SHP77 (cell line): ENCODE results near the gene NLGN1.
"Not testable (repeated sequence)": the region's sequence is repeated elsewhere in the genome, so short reads cannot be mapped to it uniquely, and the experiment has no call there.

ENCODE experiments used
- DNase-seq, 2 experiments: peaks; one replicate each; lab custom pipeline; 2025; lab: John Stamatoyannopoulos, UW

Gene NLGN1

DNA sequence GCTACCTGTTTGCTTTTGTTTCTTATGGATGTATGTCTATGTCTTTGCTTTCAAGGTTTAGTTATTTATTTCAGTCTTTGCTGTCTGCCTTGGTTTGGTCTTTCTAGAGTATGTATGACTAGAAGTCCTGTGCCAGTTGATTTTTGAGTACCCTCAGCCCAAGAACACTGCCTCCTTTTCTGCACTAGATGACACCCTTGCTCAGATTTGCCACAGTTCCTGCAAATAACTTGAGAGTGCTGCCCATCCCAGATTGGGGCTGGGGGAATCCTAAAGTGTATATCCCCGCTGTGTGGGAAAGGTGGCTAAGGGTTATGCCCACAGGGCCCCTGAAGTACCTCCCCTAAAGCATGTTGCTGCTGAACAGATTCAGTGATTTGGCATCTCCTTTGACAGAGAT, 32.0 kb downstream of the NLGN1 start:
- no peak for DNase-seq

- no peak for DNase-seq
Observed at GRCh38 chr3:173430576-173430975, 33.0 kb downstream of the NLGN1 start.

DNA sequence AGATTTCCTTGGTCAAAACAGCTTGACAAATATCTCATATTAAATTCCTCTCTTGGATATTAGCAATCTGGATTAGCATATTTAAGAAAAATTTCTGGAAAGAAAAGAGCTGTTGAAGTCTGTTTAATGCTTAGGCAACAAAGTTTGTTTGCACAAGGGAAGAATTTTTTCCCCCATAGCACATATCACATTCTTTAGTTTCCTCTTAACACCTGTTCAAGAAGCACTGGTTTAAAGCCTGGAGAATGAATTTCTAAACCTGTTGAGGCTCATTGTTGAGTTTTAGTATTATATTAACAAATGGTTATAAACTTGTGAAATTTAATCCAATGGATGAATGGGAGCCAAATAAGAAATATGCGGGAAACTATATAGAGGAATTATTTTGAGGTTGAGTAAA, 41.5 kb downstream of the NLGN1 start:
- DNase-seq, result no peak

- DNase-seq, result no peak
Observed at GRCh38 chr3:173440514-173440913, 43.0 kb downstream of the NLGN1 start.

GRCh38 chr3:173451561-173451960, 54.0 kb downstream of the NLGN1 start:
- DNase-seq, result not testable (repeated sequence)

DNA sequence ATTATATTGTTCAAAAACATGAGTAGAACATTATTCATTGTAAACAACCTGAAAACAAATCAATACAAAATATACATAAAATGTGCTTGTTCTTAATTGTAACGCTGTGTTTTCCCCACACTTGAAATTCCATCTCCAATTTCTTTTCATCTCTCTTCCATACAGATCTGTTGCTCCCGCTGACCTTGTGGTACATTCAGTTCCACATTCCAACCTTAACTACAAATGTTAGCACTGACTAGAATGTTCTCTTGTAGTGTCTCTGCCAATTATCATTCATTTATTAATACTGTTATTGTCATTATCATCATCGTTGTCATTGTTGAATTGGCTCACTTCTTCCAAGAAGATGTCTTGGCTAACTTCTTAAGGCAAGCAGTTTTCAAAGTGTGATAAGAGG, 65.7 kb downstream of the NLGN1 start:
- DNase-seq, result no peak

GRCh38 chr3:173465112-173465511, 67.6 kb downstream of the NLGN1 start:
- DNase-seq, result no peak

DNA sequence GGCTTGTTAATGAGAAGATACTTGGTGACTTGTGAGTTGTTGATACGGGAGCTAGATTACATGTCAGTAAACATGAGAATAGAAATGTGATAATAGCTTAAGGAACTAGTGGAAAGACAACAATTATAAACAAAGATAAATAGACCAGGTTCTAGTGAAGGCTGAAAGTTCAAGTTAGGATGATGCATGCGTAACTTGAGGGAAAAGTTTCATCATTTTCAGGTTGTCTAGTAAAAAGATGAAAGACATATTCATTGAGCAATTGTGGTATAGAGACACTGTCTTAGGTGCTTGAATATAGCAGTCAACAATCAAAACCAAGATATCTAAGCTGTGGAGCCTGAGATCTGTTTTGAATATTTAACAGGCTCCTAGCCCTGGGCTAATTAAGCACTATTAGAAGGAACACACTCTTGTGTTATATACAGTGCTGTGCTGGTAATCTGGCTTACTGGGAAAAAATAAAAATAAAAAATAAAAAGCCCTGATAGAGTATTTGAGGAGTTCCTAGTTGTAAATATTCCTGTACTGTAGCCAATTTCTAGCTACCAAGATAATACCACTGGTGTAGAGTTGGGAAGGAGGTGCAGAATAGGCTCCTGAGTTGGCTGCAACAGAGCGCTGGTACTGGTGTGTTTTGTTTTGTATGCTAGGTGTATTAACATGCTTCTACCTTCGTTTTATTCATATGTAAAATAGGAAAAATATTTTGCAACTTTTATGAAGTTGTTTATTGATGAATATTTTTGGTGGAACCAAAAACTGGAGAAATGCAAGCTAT, 68.5 kb downstream of the NLGN1 start:
- no peak for DNase-seq

DNA sequence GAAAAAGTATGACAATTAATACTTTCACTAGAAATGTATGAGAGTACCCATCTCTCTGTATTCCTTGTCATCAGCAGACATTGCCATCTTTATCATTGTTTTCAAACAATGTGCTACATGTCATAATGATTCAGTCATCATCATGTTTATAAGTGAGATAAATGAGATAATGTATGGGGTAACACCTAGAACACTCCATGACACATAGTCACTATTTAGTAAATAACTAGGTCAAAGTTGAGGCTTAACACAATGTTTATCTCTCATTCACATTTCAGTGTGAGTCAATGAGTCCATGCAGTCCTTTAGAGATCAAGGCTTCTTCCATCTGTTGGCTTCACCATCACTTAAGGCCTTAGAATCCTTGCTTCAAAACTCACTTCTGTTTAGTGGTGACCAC, 70.0 kb downstream of the NLGN1 start:
- no peak for DNase-seq

GRCh38 chr3:173473237-173473636, 75.7 kb downstream of the NLGN1 start:
- DNase-seq, result no peak

- DNase-seq, result no peak
Observed at GRCh38 chr3:173479301-173479700, 81.8 kb downstream of the NLGN1 start.

GRCh38 chr3:173501931-173502489, 104.5 kb downstream of the NLGN1 start:
- no peak for DNase-seq

- DNase-seq, result peak; percentile 4 to 29
Observed at GRCh38 chr3:173502983-173503568, 105.5 kb downstream of the NLGN1 start.

DNA sequence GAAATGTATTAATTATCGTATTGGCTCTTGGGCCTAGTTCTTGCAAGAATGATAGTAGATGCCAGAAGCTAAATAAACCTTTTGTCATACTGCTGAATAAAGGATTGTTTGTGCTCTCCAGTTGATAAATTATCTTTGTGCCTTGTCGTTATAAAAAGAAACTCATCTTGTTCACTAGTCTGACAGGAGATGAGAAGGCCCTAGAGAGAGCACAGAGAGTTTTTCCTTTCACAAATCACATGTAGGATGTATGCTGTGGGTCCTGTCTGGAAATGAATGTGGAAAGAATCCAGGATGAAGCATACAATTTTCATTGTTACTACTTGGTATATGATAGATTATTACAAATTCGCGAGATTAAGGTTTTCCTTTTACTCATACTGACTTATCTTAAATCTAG, 113.0 kb downstream of the NLGN1 start:
- DNase-seq, result no peak

DNA sequence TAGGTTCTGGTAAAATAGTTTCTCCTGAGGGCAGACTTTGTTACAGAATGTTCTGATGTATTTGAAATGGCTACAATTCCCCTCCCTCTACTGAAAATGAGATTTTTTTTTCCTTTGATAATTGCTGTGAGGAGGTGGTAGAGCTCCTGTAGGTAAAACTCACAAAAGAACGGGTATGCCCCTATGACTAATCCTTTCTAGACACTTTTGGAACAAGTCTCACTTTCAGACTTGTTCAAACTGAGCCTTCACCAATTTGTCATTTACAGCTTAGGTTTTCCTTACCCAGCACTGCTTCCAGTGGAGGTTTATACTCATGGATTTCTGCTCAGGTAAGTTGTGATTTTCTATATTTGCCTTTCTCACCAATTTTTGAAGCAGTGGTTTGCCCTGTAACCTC, 115.6 kb downstream of the NLGN1 start:
- DNase-seq, result no peak

DNA sequence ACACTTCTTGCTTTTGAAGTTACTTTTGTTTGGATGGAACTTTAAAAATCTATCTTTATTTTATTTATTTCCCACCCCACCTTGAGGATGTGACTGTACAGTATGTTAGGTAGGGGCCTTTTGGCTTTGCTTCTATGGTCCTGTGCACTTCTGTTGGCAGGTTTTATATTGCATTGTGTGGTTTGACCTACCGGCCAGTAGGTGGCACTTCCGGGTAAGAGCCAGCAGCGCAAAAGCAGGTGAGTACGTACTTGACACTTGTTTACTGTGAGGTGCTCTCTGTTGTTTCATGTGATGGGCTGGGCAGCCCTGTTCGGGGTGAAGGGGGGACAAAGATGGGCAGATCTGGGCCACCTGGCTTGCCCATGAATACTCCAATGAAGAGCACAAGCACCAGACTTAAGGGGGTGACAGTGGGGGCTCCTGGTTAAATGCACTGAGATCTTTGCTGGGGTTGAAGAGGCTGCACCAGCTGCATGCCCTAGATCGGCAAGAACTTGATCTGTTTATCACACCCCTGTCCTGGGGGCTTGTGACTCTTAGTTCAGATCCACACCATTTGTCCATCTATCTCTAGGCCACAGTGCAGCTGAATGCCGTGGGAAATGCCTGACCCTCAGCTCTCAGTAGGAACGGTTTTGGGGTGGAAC, 131.6 kb downstream of the NLGN1 start:
- peak; percentile 45 to 63 for DNase-seq

- DNase-seq, result no peak
Observed at GRCh38 chr3:173531602-173532001, 134.1 kb downstream of the NLGN1 start.

DNA sequence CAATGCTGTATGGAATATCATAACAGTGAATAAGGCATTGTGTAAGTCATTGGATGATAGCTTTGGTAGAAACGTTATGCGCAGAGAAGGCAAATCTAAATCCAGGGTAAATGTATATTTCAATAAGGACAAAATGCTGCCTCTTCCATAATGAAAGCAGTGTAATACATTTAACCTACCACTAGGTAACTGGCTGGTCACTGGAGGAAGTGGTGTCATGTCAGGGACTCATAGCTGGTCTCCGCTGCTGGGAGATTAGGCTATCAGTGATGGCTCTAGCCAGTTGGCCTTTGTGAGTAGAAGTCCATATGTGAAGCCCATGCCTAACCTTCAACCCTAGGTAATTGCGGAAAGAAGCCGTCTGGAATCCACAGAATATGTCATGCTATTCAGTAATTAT, 140.9 kb downstream of the NLGN1 start:
- DNase-seq, result no peak

- DNase-seq, result not testable (repeated sequence)
Observed at GRCh38 chr3:173545590-173545989, 148.0 kb downstream of the NLGN1 start.

- no peak for DNase-seq
Observed at GRCh38 chr3:173547070-173547469, 149.5 kb downstream of the NLGN1 start.

- no peak for DNase-seq
Observed at GRCh38 chr3:173548261-173548660, 150.7 kb downstream of the NLGN1 start.

GRCh38 chr3:173552526-173552925, 155.0 kb downstream of the NLGN1 start:
- no peak for DNase-seq
